Measurements from ENCODE around the gene KRTAP2-1.
"Not testable (repeated sequence)": the region's sequence is repeated elsewhere in the genome, so short reads cannot be mapped to it uniquely, and the experiment has no call there.

The KRTAP2-1 gene, protein sequence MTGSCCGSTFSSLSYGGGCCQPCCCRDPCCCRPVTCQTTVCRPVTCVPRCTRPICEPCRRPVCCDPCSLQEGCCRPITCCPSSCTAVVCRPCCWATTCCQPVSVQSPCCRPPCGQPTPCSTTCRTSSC

DNA sequence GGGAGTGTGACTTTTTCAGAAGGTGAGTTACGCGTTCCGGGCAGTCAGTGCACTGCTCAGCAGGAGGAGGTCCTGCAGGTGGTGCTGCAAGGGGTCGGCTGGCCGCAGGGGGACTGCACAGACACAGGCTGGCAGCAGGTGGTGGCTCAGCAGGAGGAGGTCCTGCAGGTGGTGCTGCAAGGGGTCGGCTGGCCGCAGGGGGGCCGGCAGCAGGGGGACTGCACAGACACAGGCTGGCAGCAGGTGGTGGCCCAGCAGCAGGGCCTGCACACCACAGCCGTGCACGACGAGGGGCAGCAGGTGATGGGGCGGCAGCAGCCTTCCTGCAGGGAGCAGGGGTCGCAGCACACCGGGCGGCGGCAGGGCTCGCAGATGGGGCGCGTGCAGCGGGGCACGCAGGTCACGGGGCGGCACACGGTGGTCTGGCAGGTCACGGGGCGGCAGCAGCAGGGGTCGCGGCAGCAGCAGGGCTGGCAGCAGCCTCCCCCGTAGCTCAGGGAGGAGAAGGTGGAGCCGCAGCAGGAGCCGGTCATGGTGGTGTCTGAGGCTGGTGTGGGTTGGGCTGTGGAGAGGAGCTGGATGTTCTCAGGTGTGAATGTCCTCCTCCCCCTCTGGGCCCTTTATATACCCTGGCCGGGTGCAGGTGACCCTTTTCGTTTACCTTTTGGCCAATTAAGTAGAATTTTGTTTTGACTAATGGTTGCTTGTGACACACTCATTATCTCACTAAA lies at the start of gene KRTAP2-1:
TSS of gene KRTAP2-1 (minus strand) at position 582 of the 731 bp plus-strand sequence. CDS start at position 533, 49 bp downstream.
- DNase-seq; H2AFZ ChIP-seq (ENCODE audit: low read depth, low read length); H3K9me3 ChIP-seq (ENCODE audit: insufficient read depth, low read length, severe bottlenecking); H3K36me3 ChIP-seq (ENCODE audit: insufficient read depth, low read length); H3K27ac ChIP-seq (ENCODE audit: low read length); H3K4me3 ChIP-seq (ENCODE audit: low read depth in 1 of 2, low read length in 2 of 2); H3K27me3 ChIP-seq (ENCODE audit: insufficient read depth, low read length, poor library complexity); H3K4me1 ChIP-seq (ENCODE audit: insufficient read depth, low read length); H4K20me1 ChIP-seq (ENCODE audit: insufficient read depth, low read length); H3K9ac ChIP-seq (ENCODE audit: low read depth, low read length); H3K79me2 ChIP-seq (ENCODE audit: insufficient read depth, low read length); ATAC-seq (ENCODE audit: insufficient read depth, low read depth); H3K4me2 ChIP-seq (ENCODE audit: insufficient read depth, low read length): not testable (repeated sequence)

- H2AFZ ChIP-seq (ENCODE audit: low read depth, low read length) = no peak overlapping the region
- no peaks in the 10 kb centered on the region for H4K20me1 ChIP-seq (ENCODE audit: insufficient read depth, low read length)
- H3K4me3 ChIP-seq (ENCODE audit: low read depth in 1 of 2, low read length in 2 of 2) = no peak overlapping the region
- H3K9me3 ChIP-seq (ENCODE audit: insufficient read depth, low read length, severe bottlenecking) = no peaks in the 10 kb centered on the region
- no peak overlapping the region for H3K4me2 ChIP-seq (ENCODE audit: insufficient read depth, low read length)
- H3K27me3 ChIP-seq (ENCODE audit: insufficient read depth, low read length, poor library complexity) = no peaks in the 10 kb centered on the region
- no peak overlapping the region for H3K27ac ChIP-seq (ENCODE audit: low read length)
- TF ChIP-seq CTCF (IDR thresholded peaks at IDR 0.05; ENCODE audit: borderline replicate concordance, extremely low read depth, low read length, poor library complexity, severe bottlenecking) = no peak
- no peak for TF ChIP-seq EZH2 (IDR thresholded peaks at IDR 0.05; ENCODE audit: borderline replicate concordance, low read depth, low read length, severe bottlenecking)
- H3K79me2 ChIP-seq (ENCODE audit: insufficient read depth, low read length) = no peaks in the 10 kb centered on the region
- no peaks in the 10 kb centered on the region for H3K36me3 ChIP-seq (ENCODE audit: insufficient read depth, low read length)
- no peaks in the 10 kb centered on the region for H3K4me1 ChIP-seq (ENCODE audit: insufficient read depth, low read length)
- H3K9ac ChIP-seq (ENCODE audit: low read depth, low read length) = no peak overlapping the region
- no peak for ATAC-seq (ENCODE audit: insufficient read depth, low read depth)
- DNase-seq = no peak
Observed at GRCh38 chr17:41096055-41096454, 48.9 kb upstream of the KRTAP2-1 start.

GRCh38 chr17:41088760-41089352 lies 41.7 kb upstream of the KRTAP2-1 start:
- not testable (repeated sequence) for H3K27me3 ChIP-seq (ENCODE audit: insufficient read depth, low read length, poor library complexity); H3K27ac ChIP-seq (ENCODE audit: low read length); H3K79me2 ChIP-seq (ENCODE audit: insufficient read depth, low read length); H2AFZ ChIP-seq (ENCODE audit: low read depth, low read length); H3K9me3 ChIP-seq (ENCODE audit: insufficient read depth, low read length, severe bottlenecking); H4K20me1 ChIP-seq (ENCODE audit: insufficient read depth, low read length); H3K4me3 ChIP-seq (ENCODE audit: low read depth in 1 of 2, low read length in 2 of 2); H3K36me3 ChIP-seq (ENCODE audit: insufficient read depth, low read length); H3K4me2 ChIP-seq (ENCODE audit: insufficient read depth, low read length); DNase-seq; H3K4me1 ChIP-seq (ENCODE audit: insufficient read depth, low read length); ATAC-seq (ENCODE audit: insufficient read depth, low read depth); H3K9ac ChIP-seq (ENCODE audit: low read depth, low read length)

DNA sequence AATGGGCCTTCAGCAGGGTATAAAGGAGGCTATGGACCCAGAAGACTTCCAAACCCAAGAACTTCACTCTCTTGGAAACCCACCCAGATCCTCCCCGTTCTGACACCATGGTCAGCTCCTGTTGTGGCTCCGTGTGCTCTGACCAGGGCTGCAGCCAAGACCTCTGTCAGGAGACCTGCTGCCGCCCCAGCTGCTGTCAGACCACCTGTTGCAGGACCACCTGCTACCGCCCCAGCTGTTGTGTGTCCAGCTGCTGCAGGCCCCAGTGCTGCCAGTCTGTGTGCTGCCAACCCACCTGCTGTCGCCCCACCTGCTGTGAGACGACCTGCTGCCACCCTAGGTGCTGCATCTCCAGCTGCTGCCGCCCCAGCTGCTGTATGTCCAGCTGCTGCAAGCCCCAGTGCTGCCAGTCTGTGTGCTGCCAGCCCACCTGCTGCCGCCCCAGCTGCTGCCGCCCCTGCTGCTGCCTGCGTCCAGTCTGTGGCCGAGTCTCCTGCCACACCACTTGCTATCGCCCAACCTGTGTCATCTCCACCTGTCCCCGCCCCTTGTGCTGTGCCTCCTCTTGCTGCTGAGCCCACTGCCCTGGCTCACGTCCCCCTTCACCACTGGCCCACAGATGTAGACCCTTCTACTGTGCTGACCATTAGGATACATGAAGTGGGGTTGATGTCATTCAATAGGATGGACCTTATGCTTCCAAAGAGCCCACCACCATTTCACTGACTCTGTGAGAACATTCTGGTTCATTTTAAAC lies 37.2 kb upstream of the KRTAP2-1 start, which contains the start of gene KRTAP4-7:
TSS of gene KRTAP4-7 (plus strand) at position 51 of the 757 bp plus-strand sequence. CDS start at position 108, 57 bp downstream.
- not testable (repeated sequence) for ATAC-seq (ENCODE audit: insufficient read depth, low read depth); H3K36me3 ChIP-seq (ENCODE audit: insufficient read depth, low read length); H2AFZ ChIP-seq (ENCODE audit: low read depth, low read length); H3K27ac ChIP-seq (ENCODE audit: low read length); DNase-seq; H3K9me3 ChIP-seq (ENCODE audit: insufficient read depth, low read length, severe bottlenecking); H3K4me2 ChIP-seq (ENCODE audit: insufficient read depth, low read length); H3K79me2 ChIP-seq (ENCODE audit: insufficient read depth, low read length); H3K4me3 ChIP-seq (ENCODE audit: low read depth in 1 of 2, low read length in 2 of 2); H4K20me1 ChIP-seq (ENCODE audit: insufficient read depth, low read length); H3K4me1 ChIP-seq (ENCODE audit: insufficient read depth, low read length); H3K9ac ChIP-seq (ENCODE audit: low read depth, low read length); H3K27me3 ChIP-seq (ENCODE audit: insufficient read depth, low read length, poor library complexity)

- DNase-seq; H4K20me1 ChIP-seq (ENCODE audit: insufficient read depth, low read length); H3K4me1 ChIP-seq (ENCODE audit: insufficient read depth, low read length); H3K9ac ChIP-seq (ENCODE audit: low read depth, low read length); ATAC-seq (ENCODE audit: insufficient read depth, low read depth); H2AFZ ChIP-seq (ENCODE audit: low read depth, low read length); H3K36me3 ChIP-seq (ENCODE audit: insufficient read depth, low read length); H3K27me3 ChIP-seq (ENCODE audit: insufficient read depth, low read length, poor library complexity); H3K27ac ChIP-seq (ENCODE audit: low read length); H3K79me2 ChIP-seq (ENCODE audit: insufficient read depth, low read length); H3K9me3 ChIP-seq (ENCODE audit: insufficient read depth, low read length, severe bottlenecking); H3K4me2 ChIP-seq (ENCODE audit: insufficient read depth, low read length); H3K4me3 ChIP-seq (ENCODE audit: low read depth in 1 of 2, low read length in 2 of 2): not testable (repeated sequence)
Observed at GRCh38 chr17:41083427-41083826, 36.3 kb upstream of the KRTAP2-1 start.
